ENCODE results near the gene INPP5A.
"Not testable (repeated sequence)": the region's sequence is repeated elsewhere in the genome, so short reads cannot be mapped to it uniquely, and the experiment has no call there.

Gene INPP5A

GRCh38 chr10:132662186-132662920, 124.8 kb downstream of the INPP5A start:
- no peak for DNase-seq (ENCODE audit: low read depth)

GRCh38 chr10:132663666-132664365, 126.2 kb downstream of the INPP5A start:
- no peak for DNase-seq (ENCODE audit: low read depth)

- DNase-seq (ENCODE audit: low read depth) = no peak
Observed at GRCh38 chr10:132664407-132664806, 126.8 kb downstream of the INPP5A start.

GRCh38 chr10:132664883-132665282, 127.3 kb downstream of the INPP5A start:
- no peak for DNase-seq (ENCODE audit: low read depth)

GRCh38 chr10:132665946-132666704, 128.5 kb downstream of the INPP5A start:
- DNase-seq (ENCODE audit: low read depth) = peak; percentile 92

GRCh38 chr10:132666705-132667341, 129.2 kb downstream of the INPP5A start:
- DNase-seq (ENCODE audit: low read depth) = no peak

GRCh38 chr10:132667342-132668047, 129.9 kb downstream of the INPP5A start:
- DNase-seq (ENCODE audit: low read depth) = no peak

- DNase-seq (ENCODE audit: low read depth) = no peak
Observed at GRCh38 chr10:132668048-132668394, 130.4 kb downstream of the INPP5A start.

- DNase-seq (ENCODE audit: low read depth) = no peak
Observed at GRCh38 chr10:132669208-132669861, 131.7 kb downstream of the INPP5A start.

GRCh38 chr10:132670546-132671227, 133.1 kb downstream of the INPP5A start:
- no peak for DNase-seq (ENCODE audit: low read depth)

GRCh38 chr10:132671228-132672154, 133.9 kb downstream of the INPP5A start:
- DNase-seq (ENCODE audit: low read depth) = no peak

- not testable (repeated sequence) for DNase-seq (ENCODE audit: low read depth)
Observed at GRCh38 chr10:132673746-132674145, 136.2 kb downstream of the INPP5A start.

- no peak for DNase-seq (ENCODE audit: low read depth)
Observed at GRCh38 chr10:132674311-132674710, 136.7 kb downstream of the INPP5A start.

GRCh38 chr10:132675031-132675740, 137.6 kb downstream of the INPP5A start:
- DNase-seq (ENCODE audit: low read depth) = no peak

- no peak for DNase-seq (ENCODE audit: low read depth)
Observed at GRCh38 chr10:132676193-132676891, 138.8 kb downstream of the INPP5A start.

- DNase-seq (ENCODE audit: low read depth) = no peak
Observed at GRCh38 chr10:132677096-132677472, 139.5 kb downstream of the INPP5A start.

GRCh38 chr10:132677473-132678227, 140.1 kb downstream of the INPP5A start:
- DNase-seq (ENCODE audit: low read depth) = no peak

All from HS-5 (cell line).